Left ventricle myocardium inferior (tissue), 1 donor: ENCODE results near the gene BCAS3. TPM values are rescaled to one million over a fixed set of nuclear protein-coding genes. Genes with fewer than 3 reads are reported as not detected.

Experiments used
- DNase-seq: peaks from one replicate; pipeline ENCODE4 v3.0.0-alpha.2; 2020
- H3K27ac ChIP-seq: fragments of 200-600 bp; replicated peaks from 2 replicates; pipeline ENCODE4 v1.8.0; 2021
- H3K27me3 ChIP-seq: fragments of 200-600 bp; 2 replicates; pipeline ENCODE4 v1.8.0; 2021; ENCODE audit warnings: low read depth
- H3K36me3 ChIP-seq: fragments of 200-600 bp; 2 replicates; pipeline ENCODE4 v1.8.0; 2021
- H3K4me1 ChIP-seq: fragments of 200-600 bp; 2 replicates; pipeline ENCODE4 v1.8.0; 2021
- H3K4me3 ChIP-seq: fragments of 200-600 bp; 2 replicates; pipeline ENCODE4 v1.8.0; 2021; ENCODE audit warnings: mild to moderate bottlenecking, moderate library complexity
- H3K9me3 ChIP-seq: fragments of 200-600 bp; replicated peaks from 2 replicates; pipeline ENCODE4 v1.8.0; 2021
- intact Hi-C: fragments of 100-400 bp; cut with micrococcal nuclease; formaldehyde crosslinking; loops from one replicate; pipeline ENCODE4 v1.11.0; 2022
- total RNA-seq: library from RNA; stranded (reverse); fragmentation: NEBNext Ultra II Directional; extraction: Animal tissue kit (Norgen Biotek cat#: 25700); gene quantifications from one replicate; pipeline ENCODE4 v1.2.1, GENCODE V29; 2021
- TF ChIP-seq, protein P1 (sequence below): fragments of 200-600 bp; IDR thresholded peaks from 2 replicates; pipeline ENCODE4 v1.8.0; 2021; ENCODE audit warnings: antibody characterized with exemption, mild to moderate bottlenecking, borderline replicate concordance
- donor health status: DM: no; HTN: yes; CAD: no; lungs with severe emphysema.

Gene BCAS3
- total RNA-seq, 1 donor from 2014 or later, result 16.5 TPM

DNA sequence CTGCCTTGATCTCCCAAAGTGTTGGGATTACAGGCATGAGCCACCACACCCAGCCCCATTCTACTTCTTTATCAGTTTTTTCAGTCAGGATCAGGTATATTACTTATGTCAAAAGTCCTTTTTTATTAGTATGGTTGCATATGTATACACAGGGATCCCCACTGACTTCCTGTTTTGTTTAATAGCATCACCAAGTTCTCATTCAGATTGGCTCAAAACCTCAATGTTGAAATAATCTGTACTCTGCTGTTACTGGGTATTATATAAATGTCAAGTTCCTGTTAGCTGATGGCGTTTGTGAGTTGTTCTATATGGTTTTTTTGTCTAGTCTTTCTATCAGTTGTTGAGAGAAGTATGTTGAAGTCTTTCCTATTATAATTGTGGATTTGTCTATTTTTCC lies 168.5 kb downstream of the BCAS3 start:
- no peaks in the 10 kb centered on the region for H3K36me3 ChIP-seq
- H3K27ac ChIP-seq, result no peak overlapping the region
- H3K27me3 ChIP-seq, result no peaks in the 10 kb centered on the region
- no peaks in the 10 kb centered on the region for H3K4me1 ChIP-seq
- no peaks in the 10 kb centered on the region for H3K9me3 ChIP-seq
- TF ChIP-seq, protein P1, sequence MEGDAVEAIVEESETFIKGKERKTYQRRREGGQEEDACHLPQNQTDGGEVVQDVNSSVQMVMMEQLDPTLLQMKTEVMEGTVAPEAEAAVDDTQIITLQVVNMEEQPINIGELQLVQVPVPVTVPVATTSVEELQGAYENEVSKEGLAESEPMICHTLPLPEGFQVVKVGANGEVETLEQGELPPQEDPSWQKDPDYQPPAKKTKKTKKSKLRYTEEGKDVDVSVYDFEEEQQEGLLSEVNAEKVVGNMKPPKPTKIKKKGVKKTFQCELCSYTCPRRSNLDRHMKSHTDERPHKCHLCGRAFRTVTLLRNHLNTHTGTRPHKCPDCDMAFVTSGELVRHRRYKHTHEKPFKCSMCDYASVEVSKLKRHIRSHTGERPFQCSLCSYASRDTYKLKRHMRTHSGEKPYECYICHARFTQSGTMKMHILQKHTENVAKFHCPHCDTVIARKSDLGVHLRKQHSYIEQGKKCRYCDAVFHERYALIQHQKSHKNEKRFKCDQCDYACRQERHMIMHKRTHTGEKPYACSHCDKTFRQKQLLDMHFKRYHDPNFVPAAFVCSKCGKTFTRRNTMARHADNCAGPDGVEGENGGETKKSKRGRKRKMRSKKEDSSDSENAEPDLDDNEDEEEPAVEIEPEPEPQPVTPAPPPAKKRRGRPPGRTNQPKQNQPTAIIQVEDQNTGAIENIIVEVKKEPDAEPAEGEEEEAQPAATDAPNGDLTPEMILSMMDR, result no peak
- no peak overlapping the region for H3K4me3 ChIP-seq
- intact Hi-C loops, result no loop called here
- DNase-seq, result no peak

GRCh38 chr17:60851181-60851580 lies 173.5 kb downstream of the BCAS3 start:
- intact Hi-C loops, result no loop called here
- no peak overlapping the region for H3K27ac ChIP-seq
- no peaks in the 10 kb centered on the region for H3K36me3 ChIP-seq
- TF ChIP-seq, protein P1, result no peak
- no peaks in the 10 kb centered on the region for H3K4me1 ChIP-seq
- no peaks in the 10 kb centered on the region for H3K27me3 ChIP-seq
- peaks cover 4% of the 10 kb centered on the region for H3K9me3 ChIP-seq
- DNase-seq, result no peak
- H3K4me3 ChIP-seq, result no peak overlapping the region

DNA sequence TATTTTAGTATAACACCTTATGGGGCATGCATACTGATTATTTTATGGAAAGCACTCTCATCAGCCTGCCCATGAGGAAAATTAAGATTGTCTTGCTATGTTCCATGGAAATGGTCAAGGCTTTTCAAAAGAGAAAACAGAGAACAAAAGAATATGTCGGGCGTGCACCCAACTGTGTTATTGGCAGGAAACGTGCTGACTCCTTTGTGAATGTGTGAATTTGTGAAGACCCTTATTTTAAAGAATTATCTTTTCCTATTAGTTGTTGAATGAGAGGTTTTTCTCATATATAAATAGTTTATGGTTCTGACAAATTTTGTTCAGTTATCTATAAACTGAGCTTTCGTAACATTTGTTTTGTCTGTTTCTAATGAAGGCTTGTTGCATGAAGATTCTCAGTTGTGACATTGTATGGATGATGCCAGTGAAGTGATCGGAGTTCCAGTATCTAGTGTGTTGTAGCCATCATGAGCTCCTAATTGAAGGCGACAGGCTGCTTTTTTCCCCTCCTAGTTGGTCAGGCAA lies 180.0 kb downstream of the BCAS3 start:
- Histone ChIP-seq H3K27me3 (no peaks in the 10 kb centered on the region), H3K4me3 (no peak overlapping the region), H3K27ac (no peak overlapping the region), H3K36me3 (no peaks in the 10 kb centered on the region), H3K4me1 (no peaks in the 10 kb centered on the region), H3K9me3 (peaks cover 19% of the 10 kb centered on the region)
- TF ChIP-seq, protein P1, result no peak
- intact Hi-C loops, result no loop called here
- DNase-seq, result no peak

GRCh38 chr17:60862482-60862881 lies 184.8 kb downstream of the BCAS3 start:
- Histone ChIP-seq H3K27ac (no peak overlapping the region), H3K4me1 (no peaks in the 10 kb centered on the region), H3K36me3 (no peaks in the 10 kb centered on the region), H3K9me3 (peaks cover 15% of the 10 kb centered on the region), H3K27me3 (no peaks in the 10 kb centered on the region), H3K4me3 (no peak overlapping the region)
- TF ChIP-seq, protein P1, result no peak
- intact Hi-C loops, result no loop called here
- no peak for DNase-seq

- no peaks in the 10 kb centered on the region for H3K4me1 ChIP-seq
- peaks cover 15% of the 10 kb centered on the region for H3K9me3 ChIP-seq
- TF ChIP-seq, protein P1, result no peak
- H3K4me3 ChIP-seq, result no peak overlapping the region
- H3K27me3 ChIP-seq, result no peaks in the 10 kb centered on the region
- H3K36me3 ChIP-seq, result peaks cover 9% of the 10 kb centered on the region
- no peak for DNase-seq
- intact Hi-C loops, result no loop called here
- H3K27ac ChIP-seq, result no peak overlapping the region
Measured at GRCh38 chr17:60863892-60864707, 186.4 kb downstream of the BCAS3 start.
